ENCODE data around the gene MACROD1. TPM values are rescaled to one million over a fixed set of nuclear protein-coding genes. Genes with fewer than 3 reads are reported as not detected.
A peak's percentile ranks its signal among the peaks of the same experiment; 100 is the strongest.

The MACROD1 gene
- total and polyA plus RNA-seq, 2 of the 13 experiments (the other 11 are each of a cell fraction or from before 2014, with no cell fraction given): 23.1 to 34.5 TPM

- no peak for TF ChIP-seq ZFX (CRISPR knock-in tag; IDR thresholded peaks at IDR 0.05; ENCODE audit: low read depth)
- TF ChIP-seq, protein P1, sequence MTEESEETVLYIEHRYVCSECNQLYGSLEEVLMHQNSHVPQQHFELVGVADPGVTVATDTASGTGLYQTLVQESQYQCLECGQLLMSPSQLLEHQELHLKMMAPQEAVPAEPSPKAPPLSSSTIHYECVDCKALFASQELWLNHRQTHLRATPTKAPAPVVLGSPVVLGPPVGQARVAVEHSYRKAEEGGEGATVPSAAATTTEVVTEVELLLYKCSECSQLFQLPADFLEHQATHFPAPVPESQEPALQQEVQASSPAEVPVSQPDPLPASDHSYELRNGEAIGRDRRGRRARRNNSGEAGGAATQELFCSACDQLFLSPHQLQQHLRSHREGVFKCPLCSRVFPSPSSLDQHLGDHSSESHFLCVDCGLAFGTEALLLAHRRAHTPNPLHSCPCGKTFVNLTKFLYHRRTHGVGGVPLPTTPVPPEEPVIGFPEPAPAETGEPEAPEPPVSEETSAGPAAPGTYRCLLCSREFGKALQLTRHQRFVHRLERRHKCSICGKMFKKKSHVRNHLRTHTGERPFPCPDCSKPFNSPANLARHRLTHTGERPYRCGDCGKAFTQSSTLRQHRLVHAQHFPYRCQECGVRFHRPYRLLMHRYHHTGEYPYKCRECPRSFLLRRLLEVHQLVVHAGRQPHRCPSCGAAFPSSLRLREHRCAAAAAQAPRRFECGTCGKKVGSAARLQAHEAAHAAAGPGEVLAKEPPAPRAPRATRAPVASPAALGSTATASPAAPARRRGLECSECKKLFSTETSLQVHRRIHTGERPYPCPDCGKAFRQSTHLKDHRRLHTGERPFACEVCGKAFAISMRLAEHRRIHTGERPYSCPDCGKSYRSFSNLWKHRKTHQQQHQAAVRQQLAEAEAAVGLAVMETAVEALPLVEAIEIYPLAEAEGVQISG (CRISPR knock-in tag; IDR thresholded peaks at IDR 0.05): no peak
- TF ChIP-seq ZBTB49 (CRISPR knock-in tag; IDR thresholded peaks at IDR 0.05; ENCODE audit: borderline replicate concordance): no peak
- TF ChIP-seq ZNF180 (CRISPR knock-in tag; IDR thresholded peaks at IDR 0.05; ENCODE audit: borderline replicate concordance, low read depth): no peak
- peak; percentile 49; the same call in 1 of the 2 replicates for TF ChIP-seq ZFP91 (CRISPR knock-in tag; IDR thresholded peaks at IDR 0.05; ENCODE audit: borderline replicate concordance)
- no peak for TF ChIP-seq SRSF4 (IDR thresholded peaks at IDR 0.05; ENCODE audit: low read depth, low read length, poor library complexity, severe bottlenecking)
- TF ChIP-seq ZEB1 (IDR thresholded peaks at IDR 0.05; ENCODE audit: insufficient replicate concordance, low read depth): no peak
- TF ChIP-seq IRF2 (CRISPR knock-in tag; IDR thresholded peaks at IDR 0.05): 0 out of 2 replicates have a peak, but pooled peaks have one; percentile 24
- TF ChIP-seq, protein P2, sequence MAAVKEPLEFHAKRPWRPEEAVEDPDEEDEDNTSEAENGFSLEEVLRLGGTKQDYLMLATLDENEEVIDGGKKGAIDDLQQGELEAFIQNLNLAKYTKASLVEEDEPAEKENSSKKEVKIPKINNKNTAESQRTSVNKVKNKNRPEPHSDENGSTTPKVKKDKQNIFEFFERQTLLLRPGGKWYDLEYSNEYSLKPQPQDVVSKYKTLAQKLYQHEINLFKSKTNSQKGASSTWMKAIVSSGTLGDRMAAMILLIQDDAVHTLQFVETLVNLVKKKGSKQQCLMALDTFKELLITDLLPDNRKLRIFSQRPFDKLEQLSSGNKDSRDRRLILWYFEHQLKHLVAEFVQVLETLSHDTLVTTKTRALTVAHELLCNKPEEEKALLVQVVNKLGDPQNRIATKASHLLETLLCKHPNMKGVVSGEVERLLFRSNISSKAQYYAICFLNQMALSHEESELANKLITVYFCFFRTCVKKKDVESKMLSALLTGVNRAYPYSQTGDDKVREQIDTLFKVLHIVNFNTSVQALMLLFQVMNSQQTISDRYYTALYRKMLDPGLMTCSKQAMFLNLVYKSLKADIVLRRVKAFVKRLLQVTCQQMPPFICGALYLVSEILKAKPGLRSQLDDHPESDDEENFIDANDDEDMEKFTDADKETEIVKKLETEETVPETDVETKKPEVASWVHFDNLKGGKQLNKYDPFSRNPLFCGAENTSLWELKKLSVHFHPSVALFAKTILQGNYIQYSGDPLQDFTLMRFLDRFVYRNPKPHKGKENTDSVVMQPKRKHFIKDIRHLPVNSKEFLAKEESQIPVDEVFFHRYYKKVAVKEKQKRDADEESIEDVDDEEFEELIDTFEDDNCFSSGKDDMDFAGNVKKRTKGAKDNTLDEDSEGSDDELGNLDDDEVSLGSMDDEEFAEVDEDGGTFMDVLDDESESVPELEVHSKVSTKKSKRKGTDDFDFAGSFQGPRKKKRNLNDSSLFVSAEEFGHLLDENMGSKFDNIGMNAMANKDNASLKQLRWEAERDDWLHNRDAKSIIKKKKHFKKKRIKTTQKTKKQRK (IDR thresholded peaks at IDR 0.05; ENCODE audit: low read length): no peak
- TF ChIP-seq KLF11 (CRISPR knock-in tag; IDR thresholded peaks at IDR 0.05): no peak
- TF ChIP-seq ZNF20 (CRISPR knock-in tag; IDR thresholded peaks at IDR 0.05): no peak
- no peak for TF ChIP-seq ATF4 (CRISPR knock-in tag; IDR thresholded peaks at IDR 0.05)
- peak; percentile 22 for TF ChIP-seq ZNF883 (CRISPR knock-in tag; IDR thresholded peaks at IDR 0.05; ENCODE audit: not compliant biosample characterization)
- TF ChIP-seq NCOA2 (CRISPR knock-in tag; IDR thresholded peaks at IDR 0.05): no peak
- TF ChIP-seq ZNF841 (CRISPR knock-in tag; IDR thresholded peaks at IDR 0.05; ENCODE audit: borderline replicate concordance): no peak
- TF ChIP-seq XRCC5 (optimal IDR thresholded peaks at IDR 0.05; ENCODE audit: low read length): peak; percentile 89
- TF ChIP-seq MEF2D (CRISPR knock-in tag; IDR thresholded peaks at IDR 0.05): 0 out of 2 replicates have a peak, but pooled peaks have one; percentile 48
Observed at GRCh38 chr11:64152841-64153691, 12.8 kb downstream of the MACROD1 start (continued).

Data from HepG2 (cell line).